HCT116 (cell line): ENCODE data around the gene ERLIN1.

Experiments used
- ATF3 ChIP-seq: IDR thresholded peaks from 2 replicates; pipeline ENCODE4 v1.6.1; 2012
- CTCF ChIP-seq, 3 experiments: fragments of 200-600 bp in 1 of 3; sonication (generic) in 1 of 3; IDR thresholded peaks in 2 of 3; conservative IDR thresholded peaks in 1 of 3; 2 replicates each; pipeline ENCODE4 v1.5.1; 2012 to 2017; ENCODE audit warnings: low read depth in 2 of 3, low read length in 2 of 3, antibody characterized with exemption in 1 of 3, borderline replicate concordance in 1 of 3, control low read depth in 1 of 3, mild to moderate bottlenecking in 1 of 3, mixed read lengths in 1 of 3, mixed run types in 1 of 3, moderate library complexity in 1 of 3; ENCODE audit not compliant: insufficient read depth in 1 of 3
- EGR1 ChIP-seq: IDR thresholded peaks from 2 replicates; pipeline ENCODE4 v1.6.1; 2012; ENCODE audit warnings: low read depth
- EZH2 ChIP-seq: fragments of 200-600 bp; sonication (generic); IDR thresholded peaks from 2 replicates; pipeline ENCODE4 v1.6.1; 2017; ENCODE audit warnings: antibody characterized with exemption, mixed run types
- EZH2phosphoT487 ChIP-seq: fragments of 200-600 bp; IDR thresholded peaks from 2 replicates; pipeline ENCODE4 v1.6.1; 2018; ENCODE audit warnings: antibody characterized with exemption, borderline replicate concordance
- FOSL1 ChIP-seq: IDR thresholded peaks from 2 replicates; pipeline ENCODE4 v1.6.1; 2012; ENCODE audit warnings: low read depth
- MAX ChIP-seq: IDR thresholded peaks from 2 replicates; pipeline ENCODE4 v1.6.1; 2012
- POLR2A ChIP-seq: IDR thresholded peaks from 2 replicates; pipeline ENCODE4 v1.7.0; 2011; ENCODE audit warnings: borderline replicate concordance; ENCODE audit not compliant: insufficient read depth, insufficient read length; ENCODE audit errors: extremely low read depth
- POLR2AphosphoS5 ChIP-seq: IDR thresholded peaks from 2 replicates; pipeline ENCODE4 v1.6.1; 2011; ENCODE audit warnings: mild to moderate bottlenecking, low read depth, low read length, moderate library complexity
- REST ChIP-seq: IDR thresholded peaks from 2 replicates; pipeline ENCODE4 v1.6.1; 2012; ENCODE audit warnings: low read depth
- SP1 ChIP-seq: IDR thresholded peaks from 2 replicates; pipeline ENCODE4 v1.6.1; 2012; ENCODE audit warnings: low read depth
- YY1 ChIP-seq: IDR thresholded peaks from 2 replicates; pipeline ENCODE4 v1.6.1; 2011; ENCODE audit warnings: low read length, low read depth, moderate library complexity, mild to moderate bottlenecking; ENCODE audit not compliant: insufficient replicate concordance; ENCODE audit errors: extremely low read depth
- ZNF274 ChIP-seq: fragments of 200-500 bp; sonication (Bioruptor generic); IDR thresholded peaks from 2 replicates; pipeline ENCODE4 v1.6.1; 2014; ENCODE audit warnings: mild to moderate bottlenecking, low read depth, low read length, inconsistent platforms

GRCh38 chr10:100103581-100103980, 82.2 kb downstream of the ERLIN1 start:
- TF ChIP-seq YY1 (no peak), MAX (no peak), CTCF (IDR thresholded peaks at IDR 0.05 in 2 of 3, conservative IDR thresholded peaks at IDR 0.05 in 1 of 3; ENCODE audit: borderline replicate concordance in 1 of 3, insufficient read depth in 1 of 3, low read depth in 2 of 3, low read length in 2 of 3) (no peak), POLR2A (no peak), SP1 (no peak), EZH2phosphoT487 (no peak), EZH2 (no peak), FOSL1 (no peak), EGR1 (no peak), POLR2AphosphoS5 (no peak), ATF3 (no peak), REST (no peak), ZNF274 (no peak)
